Fibroblast of skin of left quadriceps (primary cell): ENCODE measurements around the gene RGL3.
A peak's percentile ranks its signal among the peaks of the same experiment; 100 is the strongest.
"Not testable (repeated sequence)": the region's sequence is repeated elsewhere in the genome, so short reads cannot be mapped to it uniquely, and the experiment has no call there.

ENCODE experiments used
- DNase-seq, 2 experiments: peaks; one replicate each; pipeline ENCODE4 v3.0.0-alpha.2; 2013; ENCODE audit warnings: low read depth in 2 of 2

RGL3 gene

DNA sequence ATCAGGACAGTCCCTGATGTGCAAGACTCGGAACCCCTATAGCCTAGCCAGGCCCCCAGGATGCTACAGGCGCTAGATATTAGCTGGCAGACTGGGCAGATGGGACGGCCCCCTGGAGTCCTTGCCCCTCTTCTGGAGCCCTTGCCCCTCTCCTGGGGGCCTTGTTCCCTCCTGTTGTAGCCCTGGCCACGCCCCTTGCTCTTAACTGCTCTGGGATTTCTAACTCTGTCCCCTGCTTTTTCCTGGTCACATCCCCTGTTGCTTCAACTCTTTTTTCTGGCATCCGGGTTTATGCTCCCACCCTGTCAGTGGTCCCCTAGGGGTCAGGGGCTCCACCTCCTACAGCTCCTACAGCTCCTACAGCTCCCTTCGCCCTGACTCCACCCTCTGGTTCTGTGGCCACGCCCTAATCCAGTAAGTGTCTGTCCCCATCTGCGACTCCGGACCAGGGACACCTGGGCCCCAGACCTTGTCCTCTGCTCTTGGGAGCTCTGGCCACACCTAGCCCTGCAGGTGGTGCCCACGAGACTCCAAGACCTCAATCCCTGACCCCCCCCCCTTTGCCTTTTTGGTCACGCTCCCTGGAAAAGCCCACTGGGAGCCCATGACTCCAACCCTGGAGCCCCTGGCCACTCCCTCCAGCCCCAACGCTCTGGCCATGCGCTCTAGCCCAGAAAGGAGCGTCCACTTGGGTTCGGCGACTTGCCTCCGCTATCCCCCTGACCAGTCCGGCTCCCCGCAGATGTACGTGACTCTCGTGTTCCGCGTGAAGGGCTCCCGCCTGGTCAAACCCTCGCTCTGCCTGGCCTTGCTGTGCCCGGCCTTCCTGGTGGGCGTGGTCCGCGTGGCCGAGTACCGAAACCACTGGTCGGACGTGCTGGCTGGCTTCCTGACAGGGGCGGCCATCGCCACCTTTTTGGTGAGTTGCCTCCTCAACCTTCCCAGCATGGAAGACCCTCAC is 57.1 kb downstream of the RGL3 start:
- DNase-seq = no peak

DNA sequence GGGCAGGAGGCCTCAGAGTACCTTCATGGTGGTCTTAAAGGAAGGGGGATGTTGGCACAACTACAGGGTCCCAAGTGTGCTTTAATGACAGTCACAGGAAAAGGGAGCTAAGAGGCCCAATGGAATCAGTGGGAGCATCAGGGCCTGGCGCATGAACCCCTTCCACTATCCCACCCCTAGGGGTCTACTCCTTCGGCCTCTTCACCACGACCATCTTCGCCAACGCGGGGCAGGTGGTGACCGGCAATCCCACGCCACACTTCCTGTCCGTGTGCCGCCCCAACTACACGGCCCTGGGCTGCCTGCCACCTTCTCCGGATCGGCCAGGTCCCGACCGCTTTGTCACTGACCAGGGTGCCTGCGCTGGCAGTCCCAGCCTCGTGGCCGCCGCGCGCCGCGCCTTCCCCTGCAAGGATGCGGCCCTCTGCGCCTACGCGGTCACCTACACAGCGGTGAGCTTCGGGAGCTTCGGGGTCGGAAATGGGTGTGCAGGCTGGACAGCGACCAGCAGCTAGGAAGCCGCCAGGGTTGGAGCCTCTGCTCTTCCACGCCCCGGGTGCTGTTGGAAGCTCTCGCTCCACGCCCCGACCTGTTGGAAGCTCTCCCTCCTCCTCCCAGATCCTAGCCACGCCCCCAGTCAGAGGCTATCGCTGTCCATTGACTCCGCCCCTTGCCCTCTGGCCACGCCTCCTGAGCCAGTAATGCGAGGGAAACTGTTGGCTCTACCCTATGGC is 57.9 kb downstream of the RGL3 start:
- DNase-seq = no peak

DNA sequence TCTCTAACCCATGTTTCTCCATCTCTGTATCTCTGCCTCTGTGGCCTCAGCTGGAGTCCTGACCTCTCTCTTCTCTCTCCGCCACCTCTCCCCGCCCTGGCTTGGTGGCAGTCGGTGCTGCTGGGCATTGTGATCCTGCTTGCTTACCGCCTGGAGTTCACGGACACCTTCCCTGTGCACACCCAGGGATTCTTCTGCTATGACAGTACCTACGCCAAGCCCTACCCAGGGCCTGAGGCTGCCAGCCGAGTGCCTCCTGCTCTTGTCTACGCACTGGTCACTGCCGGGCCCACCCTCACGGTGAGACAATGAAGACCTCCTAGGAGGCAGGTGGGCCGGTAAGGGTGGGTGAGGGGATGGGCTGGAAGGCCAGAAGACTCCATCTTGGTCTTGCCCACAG is 59.7 kb downstream of the RGL3 start:
- DNase-seq = no peak

DNA sequence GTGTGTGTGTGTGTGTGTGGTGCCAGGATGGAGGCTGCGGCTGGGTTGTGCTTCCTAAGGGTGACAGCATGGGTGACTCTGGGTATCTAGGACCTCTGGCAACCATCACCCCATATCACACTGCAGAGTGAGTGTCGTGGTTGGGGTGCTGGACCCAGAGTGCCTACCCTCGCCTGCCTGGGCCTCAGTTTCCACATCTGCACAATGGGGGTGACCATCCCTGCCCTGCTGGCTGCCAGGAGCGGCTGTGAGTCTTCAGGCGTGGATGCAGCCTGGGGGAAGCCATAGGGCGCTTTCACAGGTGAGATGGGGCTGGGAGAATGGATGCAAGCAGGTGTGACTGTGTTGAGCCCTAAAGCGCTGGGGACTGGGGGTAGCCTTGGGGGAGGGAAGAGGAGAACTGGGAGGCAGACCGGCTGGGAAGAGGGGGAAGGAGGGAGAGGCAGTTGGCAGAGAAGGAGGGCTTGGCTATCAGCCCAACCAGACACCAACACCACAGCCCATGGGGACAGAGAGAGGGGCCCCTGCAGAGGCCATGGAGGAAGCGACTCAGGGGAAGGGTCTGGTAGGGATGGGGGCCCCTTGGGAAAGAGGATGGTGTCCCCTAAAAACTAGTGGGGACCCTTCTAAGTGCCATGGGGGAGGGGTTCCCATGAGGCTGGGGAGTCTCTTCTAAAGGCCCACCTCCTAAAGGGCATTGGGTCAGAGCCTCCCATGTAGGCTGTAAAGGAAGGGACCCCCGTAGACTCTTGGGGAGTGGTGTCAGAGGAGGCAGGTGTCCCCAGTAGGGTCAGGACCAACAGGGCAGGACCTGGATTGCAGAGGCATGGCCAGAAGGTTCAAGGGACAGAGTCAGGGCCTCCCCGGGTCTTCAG is 62.2 kb downstream of the RGL3 start:
- no peak for DNase-seq

DNA sequence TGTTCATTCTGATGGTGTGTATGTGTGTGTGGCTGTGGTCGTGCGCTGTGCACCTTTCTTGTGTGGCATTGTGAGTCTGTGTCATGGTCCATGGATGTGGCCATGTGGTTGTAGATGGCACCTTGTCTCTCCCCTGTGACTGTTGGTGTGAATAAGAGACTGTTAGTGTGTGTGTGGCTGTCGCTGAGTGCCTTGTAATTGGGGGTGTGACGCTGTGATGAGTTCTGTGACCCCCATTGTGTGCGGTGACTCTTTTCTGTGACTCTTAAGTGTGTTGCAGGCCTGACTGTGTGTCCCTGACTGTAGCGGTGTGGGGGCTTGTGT is 63.1 kb downstream of the RGL3 start:
- DNase-seq = no peak

DNA sequence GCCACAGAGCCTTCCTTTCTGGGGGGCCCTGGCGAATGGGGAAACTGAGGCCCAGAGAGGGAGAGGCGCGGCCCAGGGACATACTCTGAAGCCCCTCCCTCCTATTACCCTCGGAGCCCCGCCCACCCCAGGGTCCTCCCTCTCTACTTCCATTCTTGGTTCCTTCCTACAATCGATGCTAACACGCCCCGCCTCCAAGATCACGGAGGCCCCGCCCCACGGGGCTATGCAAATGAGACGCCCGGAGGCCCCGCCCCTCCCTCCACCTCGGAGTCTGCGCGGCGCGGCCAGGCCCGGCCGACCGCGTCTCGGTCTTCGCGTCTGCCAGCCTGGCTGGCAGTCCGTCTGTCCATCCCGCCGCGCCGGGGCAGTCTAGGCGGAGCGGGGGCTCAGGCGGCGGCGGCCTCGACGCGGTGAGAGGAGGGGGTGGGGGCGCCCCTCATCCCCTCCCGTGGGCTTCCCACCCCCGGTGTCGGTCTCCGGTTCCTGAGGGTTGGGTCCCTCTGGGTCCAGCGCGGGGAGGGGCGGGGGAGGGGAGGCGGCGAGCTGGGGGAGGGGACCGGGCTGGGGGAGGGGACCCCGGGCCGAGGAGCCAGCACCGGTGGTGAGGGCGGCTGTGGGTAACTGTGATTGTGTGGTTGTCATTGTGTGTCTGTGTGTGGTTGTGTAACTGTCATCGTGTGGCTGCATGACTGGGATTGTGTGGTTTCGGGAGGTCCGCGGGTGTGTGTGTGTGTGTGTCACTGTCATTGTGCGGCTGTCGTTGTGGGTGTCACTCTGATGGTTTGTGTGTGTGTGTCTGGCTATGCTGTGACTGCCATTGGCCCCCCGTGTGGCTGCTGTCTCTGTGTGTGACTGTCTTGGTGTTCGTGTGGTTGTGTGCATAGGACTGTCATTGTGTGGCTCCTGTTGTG is 63.7 kb downstream of the RGL3 start, which contains the start of gene PLPPR2:
PLPPR2 (plus strand) TSS at position 273 of the 914 bp plus-strand sequence. CDS start 2,242 bp downstream, outside the sequence.
- DNase-seq = peak; percentile 78 to 79

DNA sequence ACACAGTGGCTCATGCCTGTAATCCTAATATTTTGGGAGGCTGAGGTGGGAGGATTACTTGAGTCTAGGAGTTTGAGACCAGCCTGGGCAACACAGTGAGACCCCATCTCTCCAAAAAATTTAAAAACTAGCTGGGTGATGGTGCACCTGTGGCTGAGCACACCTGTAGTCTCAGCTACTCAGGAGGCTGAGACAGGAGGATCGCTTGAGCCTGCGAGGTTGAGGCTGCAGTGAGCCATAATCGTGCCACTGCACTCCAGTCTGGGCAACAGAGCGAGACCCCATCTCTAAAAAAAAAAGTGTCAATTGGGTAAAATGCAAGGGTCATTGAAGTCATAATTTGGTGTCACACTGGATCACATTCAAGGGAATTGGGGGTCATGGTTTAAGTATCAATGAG is 65.0 kb downstream of the RGL3 start:
- not testable (repeated sequence) for DNase-seq

DNA sequence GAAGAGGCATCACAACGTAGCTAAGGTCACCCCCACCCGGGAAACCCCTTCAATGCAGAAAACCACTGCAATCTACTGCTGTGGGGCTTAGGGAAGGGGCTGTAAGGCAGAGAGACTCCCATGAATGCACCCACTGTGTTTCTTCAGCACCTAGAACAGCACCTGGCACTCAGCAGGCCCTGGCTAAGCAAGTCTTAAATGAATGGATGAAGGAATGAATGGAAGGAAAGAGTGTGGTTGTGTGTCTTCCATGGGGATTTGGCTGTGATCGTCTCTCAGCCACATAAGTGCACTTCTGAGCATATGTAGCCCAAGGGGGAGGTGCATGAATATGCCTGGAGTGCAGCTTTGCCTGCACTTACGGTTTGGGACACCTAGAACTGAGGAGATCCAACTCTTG is 69.9 kb downstream of the RGL3 start:
- no peak for DNase-seq

DNA sequence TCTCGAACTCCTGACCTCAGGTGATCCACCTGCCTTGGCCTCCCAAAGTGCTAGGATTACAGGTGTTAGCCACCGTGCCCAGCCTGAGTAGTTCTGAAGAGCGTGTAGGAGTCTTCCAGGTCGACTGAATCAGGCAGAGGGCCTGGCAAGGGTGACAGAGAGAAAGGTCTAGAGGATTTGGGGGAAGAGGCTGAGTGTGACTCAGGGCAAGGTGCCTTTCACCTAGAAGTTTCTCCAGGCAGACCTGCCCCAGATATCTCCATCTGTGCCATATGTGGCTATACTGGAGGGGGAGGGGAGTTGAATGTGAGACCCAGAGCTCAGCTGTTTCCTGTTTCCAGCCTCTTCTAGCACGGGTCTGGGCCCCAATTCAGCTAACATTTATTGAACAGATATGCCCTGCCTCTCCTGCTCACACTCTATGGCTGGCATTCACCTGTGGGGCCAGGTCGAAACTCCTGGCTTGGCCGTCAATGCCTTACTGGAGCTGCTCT is 71.5 kb downstream of the RGL3 start:
- DNase-seq = no peak

DNA sequence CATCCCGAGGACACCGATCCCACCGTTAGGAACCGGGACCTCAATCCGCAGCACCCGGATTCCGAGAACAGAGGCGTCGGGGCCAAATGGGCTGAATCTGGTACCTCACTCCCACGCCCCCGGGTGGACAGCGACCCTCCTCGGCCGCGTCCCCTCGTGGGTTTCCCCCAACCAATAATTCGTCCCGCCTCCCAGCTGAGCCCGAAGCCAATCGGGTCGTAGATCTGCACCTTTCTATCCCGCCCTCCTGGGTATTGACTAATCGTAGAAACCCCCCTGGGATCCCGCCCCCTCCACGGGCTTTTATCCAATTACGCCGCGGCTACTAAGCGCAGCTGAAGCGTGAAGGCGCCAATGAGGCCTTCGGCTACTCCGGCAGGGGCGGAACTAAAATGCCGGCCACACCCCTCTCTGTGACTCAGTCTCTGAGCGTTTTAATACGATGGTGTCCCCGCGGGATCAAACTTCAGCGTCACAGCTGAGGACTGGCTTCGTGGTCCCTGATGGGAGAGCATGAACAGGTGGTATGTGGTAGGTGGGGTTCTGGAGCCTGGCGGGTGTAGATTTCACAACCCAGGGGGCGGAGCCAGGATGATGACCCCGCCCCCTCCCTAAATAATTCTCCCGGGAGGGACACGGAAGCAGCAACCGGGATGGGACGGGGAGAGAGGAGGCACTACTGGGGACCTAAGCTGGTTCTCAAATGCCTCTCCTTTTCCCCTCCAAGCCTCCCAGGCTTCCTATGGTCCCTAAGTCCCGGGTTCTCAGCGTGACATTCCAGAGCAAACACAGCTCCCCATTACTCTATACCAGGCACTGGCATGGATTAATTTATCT is 72.8 kb downstream of the RGL3 start, which contains the start of the genes CCDC159 and TMEM205:
CCDC159 (plus strand) TSS at position 416 of the 837 bp plus-strand sequence; CDS start at position 504, 88 bp downstream.
TMEM205 (minus strand) TSS at position 165 of the 837 bp plus-strand sequence. CDS start 649 bp downstream, outside the sequence.
- peak; percentile 99 for DNase-seq

DNA sequence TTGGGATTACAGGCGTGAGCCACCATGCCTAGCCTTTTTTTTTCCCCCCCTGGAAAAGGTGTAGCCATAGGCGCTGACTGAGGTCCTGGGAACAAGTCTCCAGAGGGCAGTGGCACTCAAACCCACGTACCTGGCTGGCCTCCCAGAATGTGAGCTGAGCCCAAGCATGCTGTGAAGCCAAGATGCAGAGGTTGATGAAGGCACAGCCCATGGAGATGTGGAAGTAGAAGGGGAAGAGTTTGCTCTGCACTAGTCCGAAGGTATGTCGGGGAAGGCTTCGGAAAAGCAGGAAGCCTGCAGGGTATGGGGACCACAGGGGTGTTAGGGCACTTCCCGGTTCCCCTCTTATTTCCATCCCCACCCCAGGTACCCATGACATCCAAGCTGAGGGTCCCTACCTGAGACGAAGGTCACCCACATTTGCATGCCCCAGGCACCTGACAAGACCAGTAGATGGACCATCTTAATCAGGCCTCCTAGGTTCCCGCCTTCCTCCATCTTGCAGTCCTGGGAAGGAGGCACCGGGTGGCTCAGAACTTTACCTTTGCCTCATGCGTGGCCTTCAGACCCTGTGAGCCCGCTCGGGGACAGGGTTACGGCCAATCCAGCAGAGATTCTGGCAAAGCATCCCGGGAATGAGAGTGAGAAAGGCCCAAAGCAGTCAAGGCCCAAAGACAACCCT is 73.9 kb downstream of the RGL3 start:
- no peak for DNase-seq
